Measurements from ENCODE around the gene UQCC2. TPM values are rescaled to one million over a fixed set of nuclear protein-coding genes. Genes with fewer than 3 reads are reported as not detected.
A peak's percentile ranks its signal among the peaks of the same experiment; 100 is the strongest.

The UQCC2 gene
- total RNA-seq, 1 donor, result 2.4 TPM

- H3K9me3 ChIP-seq (ENCODE audit: low read depth, low read length), result no peaks in the 10 kb centered on the region
- no peak overlapping the region for H3K4me3 ChIP-seq (ENCODE audit: low read length)
- H3K27me3 ChIP-seq (ENCODE audit: insufficient read depth, low read length), result no peaks in the 10 kb centered on the region
- H3K4me1 ChIP-seq (ENCODE audit: insufficient read depth, low read length), result no peaks in the 10 kb centered on the region
Measured at GRCh38 chr6:33723371-33724085, 12.0 kb upstream of the UQCC2 start.

- Histone ChIP-seq H3K9me3 (ENCODE audit: low read depth, low read length) (no peaks in the 10 kb centered on the region), H3K27me3 (ENCODE audit: insufficient read depth, low read length) (no peaks in the 10 kb centered on the region), H3K4me1 (ENCODE audit: insufficient read depth, low read length) (no peaks in the 10 kb centered on the region), H3K4me3 (ENCODE audit: low read length) (no peak overlapping the region)
Measured at GRCh38 chr6:33722103-33722623, 10.7 kb upstream of the UQCC2 start.

- H3K4me3 ChIP-seq (ENCODE audit: low read length), result no peak overlapping the region
- no peaks in the 10 kb centered on the region for H3K27me3 ChIP-seq (ENCODE audit: insufficient read depth, low read length)
- H3K9me3 ChIP-seq (ENCODE audit: low read depth, low read length), result no peaks in the 10 kb centered on the region
- no peaks in the 10 kb centered on the region for H3K4me1 ChIP-seq (ENCODE audit: insufficient read depth, low read length)
Measured at GRCh38 chr6:33721508-33721907, 10.0 kb upstream of the UQCC2 start.

GRCh38 chr6:33720998-33721397, 9.5 kb upstream of the UQCC2 start:
- H3K27me3 ChIP-seq (ENCODE audit: insufficient read depth, low read length), result no peaks in the 10 kb centered on the region
- no peaks in the 10 kb centered on the region for H3K9me3 ChIP-seq (ENCODE audit: low read depth, low read length)
- H3K4me1 ChIP-seq (ENCODE audit: insufficient read depth, low read length), result no peaks in the 10 kb centered on the region
- no peak overlapping the region for H3K4me3 ChIP-seq (ENCODE audit: low read length)

- H3K4me1 ChIP-seq (ENCODE audit: insufficient read depth, low read length), result no peaks in the 10 kb centered on the region
- H3K9me3 ChIP-seq (ENCODE audit: low read depth, low read length), result no peaks in the 10 kb centered on the region
- H3K27me3 ChIP-seq (ENCODE audit: insufficient read depth, low read length), result no peaks in the 10 kb centered on the region
- H3K4me3 ChIP-seq (ENCODE audit: low read length), result no peak overlapping the region
Measured at GRCh38 chr6:33719326-33719987, 8.0 kb upstream of the UQCC2 start.

GRCh38 chr6:33718713-33719112, 7.2 kb upstream of the UQCC2 start:
- no peaks in the 10 kb centered on the region for H3K9me3 ChIP-seq (ENCODE audit: low read depth, low read length)
- H3K4me3 ChIP-seq (ENCODE audit: low read length), result no peak overlapping the region
- no peaks in the 10 kb centered on the region for H3K27me3 ChIP-seq (ENCODE audit: insufficient read depth, low read length)
- H3K4me1 ChIP-seq (ENCODE audit: insufficient read depth, low read length), result no peaks in the 10 kb centered on the region

GRCh38 chr6:33717934-33718455, 6.5 kb upstream of the UQCC2 start:
- Histone ChIP-seq H3K4me1 (ENCODE audit: insufficient read depth, low read length) (no peaks in the 10 kb centered on the region), H3K9me3 (ENCODE audit: low read depth, low read length) (no peaks in the 10 kb centered on the region), H3K27me3 (ENCODE audit: insufficient read depth, low read length) (no peaks in the 10 kb centered on the region), H3K4me3 (ENCODE audit: low read length) (no peak overlapping the region)

- Histone ChIP-seq H3K27me3 (ENCODE audit: insufficient read depth, low read length) (no peaks in the 10 kb centered on the region), H3K9me3 (ENCODE audit: low read depth, low read length) (no peaks in the 10 kb centered on the region), H3K4me3 (ENCODE audit: low read length) (no peak overlapping the region), H3K4me1 (ENCODE audit: insufficient read depth, low read length) (peaks cover 2% of the 10 kb centered on the region)
Measured at GRCh38 chr6:33716890-33717632, 5.6 kb upstream of the UQCC2 start.

GRCh38 chr6:33716379-33716778, 4.9 kb upstream of the UQCC2 start:
- H3K9me3 ChIP-seq (ENCODE audit: low read depth, low read length), result no peaks in the 10 kb centered on the region
- H3K4me1 ChIP-seq (ENCODE audit: insufficient read depth, low read length), result peaks cover 5% of the 10 kb centered on the region
- H3K27me3 ChIP-seq (ENCODE audit: insufficient read depth, low read length), result no peaks in the 10 kb centered on the region
- no peak overlapping the region for H3K4me3 ChIP-seq (ENCODE audit: low read length)

- Histone ChIP-seq H3K9me3 (ENCODE audit: low read depth, low read length) (no peaks in the 10 kb centered on the region), H3K4me1 (ENCODE audit: insufficient read depth, low read length) (peaks cover 19% of the 10 kb centered on the region), H3K4me3 (ENCODE audit: low read length) (no peak overlapping the region), H3K27me3 (ENCODE audit: insufficient read depth, low read length) (no peaks in the 10 kb centered on the region)
Measured at GRCh38 chr6:33714385-33715040, 3.0 kb upstream of the UQCC2 start.

- Histone ChIP-seq H3K27me3 (ENCODE audit: insufficient read depth, low read length) (no peaks in the 10 kb centered on the region), H3K9me3 (ENCODE audit: low read depth, low read length) (no peaks in the 10 kb centered on the region)
Measured at GRCh38 chr6:33713786-33714185, 2.3 kb upstream of the UQCC2 start.

GRCh38 chr6:33712914-33713313, 1.4 kb upstream of the UQCC2 start:
- Histone ChIP-seq H3K4me3 (ENCODE audit: low read length) (no peak overlapping the region), H3K9me3 (ENCODE audit: low read depth, low read length) (no peaks in the 10 kb centered on the region)

More at GRCh38 chr6:33713786-33714185, 2.3 kb upstream of the UQCC2 start:
- Histone ChIP-seq H3K4me3 (ENCODE audit: low read length) (no peak overlapping the region), H3K4me1 (ENCODE audit: insufficient read depth, low read length) (peaks cover 19% of the 10 kb centered on the region)

GRCh38 chr6:33710296-33711121, 991 bp downstream of the UQCC2 start:
- Histone ChIP-seq H3K4me1 (ENCODE audit: insufficient read depth, low read length) (peaks cover 22% of the 10 kb centered on the region), H3K9me3 (ENCODE audit: low read depth, low read length) (no peaks in the 10 kb centered on the region), H3K27me3 (ENCODE audit: insufficient read depth, low read length) (no peaks in the 10 kb centered on the region), H3K4me3 (ENCODE audit: low read length) (peak overlapping the region; percentile 89)

More at GRCh38 chr6:33712914-33713313, 1.4 kb upstream of the UQCC2 start:
- Histone ChIP-seq H3K27me3 (ENCODE audit: insufficient read depth, low read length) (no peaks in the 10 kb centered on the region), H3K4me1 (ENCODE audit: insufficient read depth, low read length) (peaks cover 22% of the 10 kb centered on the region)

All from mononuclear cell (primary cell).